Activated CD4-positive, alpha-beta T cell treated with anti-CD3 and anti-CD28 coated beads for 4 hours (primary cell): ENCODE measurements around the gene LRGUK.

ENCODE experiments used
- DNase-seq, 2 donors: peaks; one replicate each; pipeline ENCODE4 v3.0.0-alpha.2; 2020

The LRGUK gene

DNA sequence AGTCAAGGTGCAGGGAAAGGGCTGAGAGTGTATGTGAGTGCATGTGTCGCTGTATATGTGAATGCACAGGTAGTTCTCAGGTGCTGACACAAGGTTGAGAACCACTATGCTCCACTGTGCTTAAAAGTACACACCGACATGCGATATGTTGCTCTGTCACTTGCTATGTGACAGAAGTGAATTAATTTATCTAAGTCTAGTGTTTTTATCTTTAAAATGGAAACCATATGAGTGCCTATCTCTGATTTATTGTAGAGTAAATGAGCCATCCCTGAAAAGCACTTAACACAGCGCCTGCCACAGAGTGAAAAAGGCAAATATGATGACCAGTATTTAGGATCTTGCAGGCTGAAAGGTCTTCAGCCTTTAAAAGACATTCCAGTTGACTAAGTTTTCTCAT, 184.7 kb downstream of the LRGUK start:
- DNase-seq, result no peak

DNA sequence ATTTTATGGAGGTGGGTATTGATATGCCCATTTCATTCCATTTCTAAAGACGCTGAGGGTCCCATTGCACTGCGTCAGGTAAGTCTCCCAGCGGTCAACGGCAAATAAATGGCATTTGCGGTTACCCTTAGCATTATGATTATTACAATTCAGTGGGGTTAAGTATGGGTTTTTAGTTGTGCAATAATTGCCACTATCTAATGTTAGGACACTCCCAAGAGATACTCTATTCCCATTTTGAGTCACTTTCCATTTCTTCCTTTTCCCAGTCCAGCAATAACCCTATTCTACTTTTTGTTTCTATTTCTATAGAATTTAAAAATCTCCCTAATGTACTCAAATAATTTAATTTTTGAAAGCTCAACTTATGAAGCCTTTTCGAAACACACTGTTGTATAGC, 185.6 kb downstream of the LRGUK start:
- no peak for DNase-seq

DNA sequence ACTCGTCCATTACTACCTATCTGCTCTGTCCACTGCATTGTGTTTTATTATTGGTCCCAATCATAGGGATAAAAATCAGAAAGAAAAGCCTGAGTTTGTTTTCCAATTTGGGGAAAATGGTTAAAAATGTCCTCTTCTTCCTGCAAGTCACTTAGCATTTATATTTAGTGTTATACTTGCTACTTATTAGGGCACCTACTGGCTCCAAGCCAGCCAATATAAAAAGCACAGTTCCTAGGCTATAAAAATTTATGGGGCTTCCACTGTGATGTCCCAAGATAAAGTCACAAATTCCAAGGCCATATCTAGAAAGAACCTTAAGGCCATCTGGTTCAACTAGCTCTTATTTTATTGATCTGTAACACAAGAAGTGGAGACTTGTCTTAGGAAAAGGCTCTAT, 186.4 kb downstream of the LRGUK start:
- no peak for DNase-seq
